ENCODE results near the gene CNTLN. TPM values are rescaled to one million over a fixed set of nuclear protein-coding genes. Genes with fewer than 3 reads are reported as not detected.
"Not testable (repeated sequence)": the region's sequence is repeated elsewhere in the genome, so short reads cannot be mapped to it uniquely, and the experiment has no call there.

The CNTLN gene
- total and polyA plus RNA-seq, 9 of the 15 experiments (the other 6 are each of a cell fraction or from before 2014, with no cell fraction given), result 0.08 TPM; not detected in 8

DNA sequence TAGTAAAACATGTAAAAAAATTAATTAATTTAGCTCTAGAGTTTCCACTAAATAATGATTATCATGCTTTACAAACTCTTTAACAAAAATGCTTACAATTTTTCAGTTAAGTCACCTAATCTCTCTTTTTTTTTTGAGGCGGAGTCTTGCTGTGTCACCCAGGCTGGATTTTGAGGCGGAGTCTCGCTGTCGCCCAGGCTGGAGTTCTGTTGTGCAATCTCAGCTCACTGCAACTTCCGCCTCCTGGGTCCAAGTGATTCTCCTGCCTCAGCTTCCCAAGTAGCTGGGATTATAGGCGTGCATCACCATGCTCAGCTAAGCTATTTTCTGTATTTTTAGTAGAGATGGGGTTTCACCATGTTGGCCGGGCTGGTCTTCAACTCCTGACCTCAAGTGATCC, 391.9 kb downstream of the CNTLN start:
- H3K4me1 ChIP-seq (replicated peaks in 1 of 2; ENCODE audit: control insufficient read depth in 2 of 2, insufficient read depth in 2 of 2, low read length in 2 of 2); H3K9ac ChIP-seq (ENCODE audit: insufficient read depth in 1 of 2, low read depth in 2 of 2, low read length in 2 of 2); H3K79me2 ChIP-seq (ENCODE audit: control insufficient read depth, insufficient read depth, low read length); H3K4me3 ChIP-seq; ATAC-seq; H4K20me1 ChIP-seq (replicated peaks; ENCODE audit: control insufficient read depth, insufficient read depth, low read length); DNase-seq (ENCODE audit: extremely low read depth in 1 of 4, low spot score in 3 of 4); BruUV-seq (replicated peaks); H3K9me3 ChIP-seq (replicated peaks; ENCODE audit: control insufficient read depth, insufficient read depth, low read depth, low read length); H3K36me3 ChIP-seq (ENCODE audit: control insufficient read depth, insufficient read depth, low read length); CTCF ChIA-PET (ENCODE audit: low intra/inter-chr PET ratio); H2AFZ ChIP-seq (ENCODE audit: low read depth, low read length); intact Hi-C loops (cut with micrococcal nuclease); H3K9me1 ChIP-seq (ENCODE audit: control insufficient read depth, insufficient read depth, low read length); H3K27me3 ChIP-seq (ENCODE audit: control insufficient read depth in 2 of 2, insufficient read depth in 2 of 2, low read length in 2 of 2); H3K4me2 ChIP-seq (ENCODE audit: insufficient read depth, low read length); POLR2A ChIA-PET; H3K27ac ChIP-seq (ENCODE audit: extremely low read depth, low read depth, low read length); FAIRE-seq: not testable (repeated sequence)
- 0% methylated on average over 6 of the region's 7 CpGs for WGBS (ENCODE audit: insufficient coverage, low coverage, missing lambda C conversion rate)
- TF ChIP-seq CEBPB (tag; IDR thresholded peaks at IDR 0.05), result peak; percentile 46
- in situ Hi-C loops (cut with MboI), result loop anchor here (25.0 kb wide), 1 partner anchor 1936 kb away; no protein-coding TSS in a partner anchor

DNA sequence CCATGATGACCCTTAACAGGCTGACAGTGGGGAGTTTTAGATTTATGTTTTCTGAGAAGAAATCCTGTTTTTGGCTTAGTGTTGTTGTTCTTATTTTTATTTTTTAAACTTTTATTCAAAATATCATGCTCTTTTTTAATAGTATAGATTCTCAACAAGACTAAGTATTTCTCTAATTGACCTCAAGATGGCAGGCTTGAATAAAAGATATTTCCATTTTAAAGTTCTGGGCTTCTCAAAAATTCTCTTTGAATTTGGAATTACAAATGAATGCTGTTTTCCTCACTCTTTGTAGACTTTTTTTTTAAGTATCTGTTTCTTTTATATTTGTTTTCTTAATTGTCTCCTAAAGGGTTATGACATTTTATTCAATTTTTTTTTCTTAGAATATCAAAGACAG, 394.0 kb downstream of the CNTLN start:
- Histone ChIP-seq H4K20me1 (replicated peaks; ENCODE audit: control insufficient read depth, insufficient read depth, low read length) (no peaks in the 10 kb centered on the region), H3K9me1 (ENCODE audit: control insufficient read depth, insufficient read depth, low read length) (no peaks in the 10 kb centered on the region), H2AFZ (ENCODE audit: low read depth, low read length) (no peak overlapping the region), H3K27ac (ENCODE audit: extremely low read depth, low read depth, low read length) (no peak overlapping the region), H3K9ac (ENCODE audit: insufficient read depth in 1 of 2, low read depth in 2 of 2, low read length in 2 of 2) (no peak overlapping the region), H3K9me3 (replicated peaks; ENCODE audit: control insufficient read depth, insufficient read depth, low read depth, low read length) (no peaks in the 10 kb centered on the region), H3K4me1 (replicated peaks in 1 of 2; ENCODE audit: control insufficient read depth in 2 of 2, insufficient read depth in 2 of 2, low read length in 2 of 2) (no peaks in the 10 kb centered on the region), H3K4me3 (no peak overlapping the region), H3K36me3 (ENCODE audit: control insufficient read depth, insufficient read depth, low read length) (no peaks in the 10 kb centered on the region), H3K79me2 (ENCODE audit: control insufficient read depth, insufficient read depth, low read length) (no peaks in the 10 kb centered on the region), H3K4me2 (ENCODE audit: insufficient read depth, low read length) (no peak overlapping the region), H3K27me3 (ENCODE audit: control insufficient read depth in 2 of 2, insufficient read depth in 2 of 2, low read length in 2 of 2) (no peaks in the 10 kb centered on the region)
- BruUV-seq (replicated peaks), result no TSS peak
- in situ Hi-C loops (cut with MboI) (loop anchor here (25.0 kb wide), 1 partner anchor 1933 kb away; no protein-coding TSS in a partner anchor), intact Hi-C loops (cut with micrococcal nuclease) (no loop called here)
- no peak for FAIRE-seq
- no peak for ATAC-seq
- POLR2A ChIA-PET, result no interaction called here
- TF ChIP-seq GTF2F1 (IDR thresholded peaks at IDR 0.05; ENCODE audit: low read depth, low read length), result no peak
- TF ChIP-seq, protein P1, sequence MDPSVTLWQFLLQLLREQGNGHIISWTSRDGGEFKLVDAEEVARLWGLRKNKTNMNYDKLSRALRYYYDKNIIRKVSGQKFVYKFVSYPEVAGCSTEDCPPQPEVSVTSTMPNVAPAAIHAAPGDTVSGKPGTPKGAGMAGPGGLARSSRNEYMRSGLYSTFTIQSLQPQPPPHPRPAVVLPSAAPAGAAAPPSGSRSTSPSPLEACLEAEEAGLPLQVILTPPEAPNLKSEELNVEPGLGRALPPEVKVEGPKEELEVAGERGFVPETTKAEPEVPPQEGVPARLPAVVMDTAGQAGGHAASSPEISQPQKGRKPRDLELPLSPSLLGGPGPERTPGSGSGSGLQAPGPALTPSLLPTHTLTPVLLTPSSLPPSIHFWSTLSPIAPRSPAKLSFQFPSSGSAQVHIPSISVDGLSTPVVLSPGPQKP (CRISPR knock-in tag; IDR thresholded peaks at IDR 0.05), result no peak
- TF ChIP-seq RAD21 (CRISPR knock-in tag; conservative IDR thresholded peaks at IDR 0.05 in 1 of 2, IDR thresholded peaks at IDR 0.05 in 1 of 2), result peak in 1 of 2 experiments; percentile 19; a peak in 1 of 4 replicates
- TF ChIP-seq, protein P2, sequence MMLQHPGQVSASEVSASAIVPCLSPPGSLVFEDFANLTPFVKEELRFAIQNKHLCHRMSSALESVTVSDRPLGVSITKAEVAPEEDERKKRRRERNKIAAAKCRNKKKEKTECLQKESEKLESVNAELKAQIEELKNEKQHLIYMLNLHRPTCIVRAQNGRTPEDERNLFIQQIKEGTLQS (IDR thresholded peaks at IDR 0.05), result no peak
- TF ChIP-seq, protein P2 (CRISPR knock-in tag; conservative IDR thresholded peaks at IDR 0.05), result no peak
- no peak for TF ChIP-seq LCOR (CRISPR knock-in tag; IDR thresholded peaks at IDR 0.05)
- TF ChIP-seq MBD2 (IDR thresholded peaks at IDR 0.05; ENCODE audit: borderline replicate concordance, low read depth), result no peak
- no peak for TF ChIP-seq RBM15 (IDR thresholded peaks at IDR 0.05; ENCODE audit: insufficient read depth, low read length)
- no peak for TF ChIP-seq NFE2 (IDR thresholded peaks at IDR 0.05; ENCODE audit: low read depth)
- DNase-seq (ENCODE audit: extremely low read depth in 1 of 4, low spot score in 3 of 4), result no peak
- CTCF ChIA-PET (ENCODE audit: low intra/inter-chr PET ratio), result no interaction called here
